HepG2 (cell line): ENCODE results near the gene CREM. TPM values are rescaled to one million over a fixed set of nuclear protein-coding genes. Genes with fewer than 3 reads are reported as not detected.

ENCODE experiments used
- ATAC-seq: fragments of 200-7000 bp; cut with Tn5 transposase; 3 replicates; pipeline ENCODE4 v1.9.1; 2020; ENCODE audit warnings: mild to moderate bottlenecking, moderate library complexity
- BruUV-seq: library from RNA; stranded (reverse); fragments of 400-500 nt; replicated peaks from 2 replicates; lab custom pipeline; 2021; lab: Mats Ljungman, UMichigan
- CTCF ChIA-PET: fragments of 300-600 bp; formaldehyde crosslinking; extraction: SDS; loops from one replicate; lab custom pipeline; 2021; ENCODE audit warnings: low total read pairs, inconsistent platforms, low intra/inter-chr PET ratio; lab: Yijun Ruan, JAX
- POLR2A ChIA-PET: fragments of 350-600 bp; sonication (Branson Sonifier 250); formaldehyde crosslinking; loops from one replicate; lab custom pipeline; 2020; ENCODE audit warnings: antibody characterized with exemption, inconsistent platforms; lab: Yijun Ruan, JAX
- DNase-seq: peaks from one replicate; pipeline ENCODE4 v3.0.0-alpha.2; 2015; ENCODE audit warnings: low spot score
- FAIRE-seq: peaks from 3 replicates; lab custom pipeline; 2011; peaks lifted over from hg19 to GRCh38; lab: Jason Lieb, UNC
- H2AFZ ChIP-seq: one replicate; pipeline ENCODE4 v1.6.1; 2011; ENCODE audit warnings: low read length, inconsistent platforms
- H3K27ac ChIP-seq: fragments of 300-600 bp; 3 replicates; pipeline ENCODE4 v1.8.0; 2011; ENCODE audit warnings: mixed run types, mild to moderate bottlenecking, mixed read lengths, low read length, inconsistent platforms; ENCODE audit not compliant: insufficient read depth; ENCODE audit errors: extremely low read length
- H3K27me3 ChIP-seq, 2 experiments: fragments of 200-600 bp in 1 of 2; 2 replicates in 1 of 2; 3 replicates in 1 of 2; pipeline versions ENCODE4 v1.6.0 to v1.8.0; 2011; ENCODE audit warnings: low read length in 2 of 2, mild to moderate bottlenecking in 2 of 2, moderate library complexity in 2 of 2, inconsistent platforms in 1 of 2; ENCODE audit not compliant: insufficient read depth in 2 of 2, control insufficient read depth in 1 of 2
- H3K36me3 ChIP-seq, 2 experiments: fragments of 200-600 bp in 1 of 2; replicated peaks in 1 of 2; 2 replicates in 1 of 2; 3 replicates in 1 of 2; pipeline versions ENCODE4 v1.5.1 to v1.8.0; 2011; ENCODE audit warnings: low read length in 2 of 2, inconsistent platforms in 1 of 2; ENCODE audit not compliant: insufficient read depth in 2 of 2, control insufficient read depth in 1 of 2
- H3K4me1 ChIP-seq: 2 replicates; pipeline ENCODE4 v1.5.1; 2012; ENCODE audit warnings: low read length, inconsistent platforms; ENCODE audit not compliant: insufficient read depth
- H3K4me2 ChIP-seq: 2 replicates; pipeline ENCODE4 v1.6.0; 2011; ENCODE audit warnings: low read depth, low read length, inconsistent platforms
- H3K4me3 ChIP-seq, 3 experiments: fragments of 200-600 bp in 1 of 3; sonication (generic), shearing (Covaris generic) in 1 of 3; replicated peaks in 1 of 3; 2 replicates each; pipeline ENCODE4 v1.5.1; 2011 to 2016; ENCODE audit warnings: low read length in 3 of 3, inconsistent platforms in 2 of 3, low read depth in 2 of 3, mild to moderate bottlenecking in 2 of 3, control low read depth in 1 of 3, mixed read lengths in 1 of 3; ENCODE audit not compliant: insufficient read depth in 1 of 3
- H3K79me2 ChIP-seq: one replicate; pipeline ENCODE4 v1.6.1; 2011; ENCODE audit warnings: low read length, inconsistent platforms; ENCODE audit not compliant: insufficient read depth
- H3K9ac ChIP-seq: 2 replicates; pipeline ENCODE4 v1.6.0; 2011; ENCODE audit warnings: mild to moderate bottlenecking, low read depth, low read length, inconsistent platforms; ENCODE audit not compliant: insufficient read depth
- H3K9me3 ChIP-seq: 2 replicates; pipeline ENCODE4 v1.5.1; 2012; ENCODE audit warnings: mild to moderate bottlenecking, low read length
- H4K20me1 ChIP-seq: 2 replicates; pipeline ENCODE4 v1.6.0; 2011; ENCODE audit warnings: inconsistent platforms, mild to moderate bottlenecking, low read length, moderate library complexity; ENCODE audit not compliant: insufficient read depth
- ATF7-NPFF ChIP-seq: sonication (generic); formaldehyde crosslinking; IDR thresholded peaks from 2 replicates; pipeline ENCODE4 v1.8.1; 2023; ENCODE audit warnings: mild to moderate bottlenecking, low read depth, missing genetic modification reagents, moderate library complexity
- CCAR2 ChIP-seq: fragments of 200-400 bp; formaldehyde crosslinking; optimal IDR thresholded peaks from 2 replicates; pipeline ENCODE3; 2018; ENCODE audit warnings: low read depth, mild to moderate bottlenecking, low read length, moderate library complexity
- MED1 ChIP-seq: sonication (generic); formaldehyde crosslinking; IDR thresholded peaks from 2 replicates; pipeline ENCODE4 v1.4.0; 2020; ENCODE audit warnings: missing genetic modification reagents
- WGBS: methylation state at CpG from one replicate; pipeline ENCODE4 v1.1.6; 2017; ENCODE audit warnings: low lambda C conversion rate; 5-methylcytosine and 5-hydroxymethylcytosine counted together
- in situ Hi-C: cut with HindIII; loops from 2 replicates; pipeline ENCODE4 v1.10.0; 2017; ENCODE audit warnings: low pct_unique_long_range_greater_than_20kb; ENCODE audit not compliant: extremely low pct_ligation_motif_present
- intact Hi-C: fragments of 100-400 bp; cut with micrococcal nuclease; formaldehyde crosslinking; loops from one replicate; pipeline ENCODE4 v1.10.0; 2022; ENCODE audit not compliant: unreplicated experiment
- polyA plus RNA-seq, 8 experiments: library from polyadenylated mRNA; depleted of rRNA in 3 of 8; stranded (reverse) in 7 of 8; unstranded in 1 of 8; fragments of >200 nt; fragmentation: Illumina TruSeq in 4 of 8; extraction: Trizol in 4 of 8; gene quantifications; 2 replicates each; pipeline versions ENCODE4 v1.2.1 to v1.2.3, GENCODE V29; 2011 to 2016; ENCODE audit warnings: low read depth in 4 of 8, missing spikeins in 1 of 8, mixed read lengths in 1 of 8; ENCODE audit not compliant: insufficient read depth in 1 of 8
- total RNA-seq, 5 experiments: library from RNA; depleted of rRNA; stranded (reverse); fragments of >200 nt; fragmentation: Illumina TruSeq; extraction: Trizol; gene quantifications; 2 replicates each; pipeline ENCODE4 v1.2.3, GENCODE V29; 2016; ENCODE audit warnings: low read depth in 1 of 5
- TF ChIP-seq, protein P1 (sequence below): sonication (generic); formaldehyde crosslinking; IDR thresholded peaks from 2 replicates; pipeline ENCODE4 v1.5.1; 2020; ENCODE audit warnings: missing genetic modification reagents, mild to moderate bottlenecking, borderline replicate concordance

CREM gene
- total and polyA plus RNA-seq, 2 of the 13 experiments (the other 11 are each of a cell fraction or from before 2014, with no cell fraction given): 21.3 to 25.4 TPM

DNA sequence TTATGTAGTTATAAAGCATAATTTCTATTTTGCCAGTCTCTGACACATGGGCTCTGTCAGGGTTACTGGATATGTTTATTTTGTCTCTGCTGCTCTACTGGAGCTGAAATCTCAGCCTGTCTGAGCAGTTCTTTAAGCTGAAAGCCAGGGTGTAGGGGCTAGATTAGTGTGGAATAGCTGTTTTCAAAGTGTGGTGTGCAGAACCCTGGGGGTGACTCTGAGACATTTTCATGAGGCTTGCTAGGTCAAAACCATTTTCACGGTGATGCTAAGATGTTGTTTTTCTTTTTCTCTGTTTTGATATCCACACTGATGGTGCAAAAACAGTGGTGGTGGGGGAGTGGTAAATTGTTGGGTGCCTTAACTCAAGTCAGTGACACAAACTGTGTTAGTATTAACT, 45.5 kb downstream of the CREM start:
- BruUV-seq: no TSS peak
- H3K4me3 ChIP-seq: no peak overlapping the region
- H3K79me2 ChIP-seq: no peaks in the 10 kb centered on the region
- no peaks in the 10 kb centered on the region for H3K36me3 ChIP-seq
- 100% methylated on average over 1 of the region's 1 CpG for WGBS
- intact Hi-C loops (no loop called here), in situ Hi-C loops (no loop called here)
- DNase-seq (no peak), FAIRE-seq (no peak), ATAC-seq (no peak)
- no peak overlapping the region for H3K27ac ChIP-seq
- H3K4me1 ChIP-seq: no peaks in the 10 kb centered on the region
- no peak overlapping the region for H3K4me2 ChIP-seq
- no peak overlapping the region for H2AFZ ChIP-seq
- no peak overlapping the region for H3K9ac ChIP-seq
- CTCF ChIA-PET: no interaction called here
- TF ChIP-seq CCAR2: no peak
- H3K9me3 ChIP-seq: no peaks in the 10 kb centered on the region
- no peaks in the 10 kb centered on the region for H3K27me3 ChIP-seq
- POLR2A ChIA-PET: interaction anchor here (0.9 kb wide), 1 partner anchor 46 kb away, joined by 3 read pairs; no protein-coding TSS in a partner anchor
- H4K20me1 ChIP-seq: no peaks in the 10 kb centered on the region

DNA sequence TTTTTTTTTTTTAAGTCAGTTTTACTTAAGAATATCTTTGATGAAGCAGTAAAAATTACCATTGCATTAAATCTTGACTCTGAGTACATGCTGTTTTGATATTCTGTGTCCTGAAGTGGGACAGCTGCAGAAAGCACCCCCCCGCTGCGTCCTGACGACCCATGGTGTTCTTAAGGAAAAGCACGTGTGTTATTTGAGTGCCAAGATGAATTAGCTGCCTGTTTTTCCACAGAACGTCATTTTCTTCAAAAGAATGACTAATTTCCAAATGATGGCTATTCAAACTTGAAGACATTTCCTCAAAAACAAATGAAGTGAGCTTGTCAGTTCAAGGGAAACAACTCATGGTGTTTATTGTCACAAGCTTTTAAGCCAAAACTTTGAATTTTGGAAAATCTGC, 45.9 kb downstream of the CREM start:
- BruUV-seq: no TSS peak
- TF ChIP-seq MED1 (CRISPR knock-in tag) (no peak), ATF7-NPFF (CRISPR knock-in tag) (no peak)
- TF ChIP-seq, protein P1, sequence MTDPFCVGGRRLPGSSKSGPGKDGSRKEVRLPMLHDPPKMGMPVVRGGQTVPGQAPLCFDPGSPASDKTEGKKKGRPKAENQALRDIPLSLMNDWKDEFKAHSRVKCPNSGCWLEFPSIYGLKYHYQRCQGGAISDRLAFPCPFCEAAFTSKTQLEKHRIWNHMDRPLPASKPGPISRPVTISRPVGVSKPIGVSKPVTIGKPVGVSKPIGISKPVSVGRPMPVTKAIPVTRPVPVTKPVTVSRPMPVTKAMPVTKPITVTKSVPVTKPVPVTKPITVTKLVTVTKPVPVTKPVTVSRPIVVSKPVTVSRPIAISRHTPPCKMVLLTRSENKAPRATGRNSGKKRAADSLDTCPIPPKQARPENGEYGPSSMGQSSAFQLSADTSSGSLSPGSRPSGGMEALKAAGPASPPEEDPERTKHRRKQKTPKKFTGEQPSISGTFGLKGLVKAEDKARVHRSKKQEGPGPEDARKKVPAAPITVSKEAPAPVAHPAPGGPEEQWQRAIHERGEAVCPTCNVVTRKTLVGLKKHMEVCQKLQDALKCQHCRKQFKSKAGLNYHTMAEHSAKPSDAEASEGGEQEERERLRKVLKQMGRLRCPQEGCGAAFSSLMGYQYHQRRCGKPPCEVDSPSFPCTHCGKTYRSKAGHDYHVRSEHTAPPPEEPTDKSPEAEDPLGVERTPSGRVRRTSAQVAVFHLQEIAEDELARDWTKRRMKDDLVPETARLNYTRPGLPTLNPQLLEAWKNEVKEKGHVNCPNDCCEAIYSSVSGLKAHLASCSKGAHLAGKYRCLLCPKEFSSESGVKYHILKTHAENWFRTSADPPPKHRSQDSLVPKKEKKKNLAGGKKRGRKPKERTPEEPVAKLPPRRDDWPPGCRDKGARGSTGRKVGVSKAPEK: no peak
- TF ChIP-seq, all 625 proteins: peak for 0
- no peaks in the 10 kb centered on the region for H4K20me1 ChIP-seq
- ChIA-PET CTCF (no interaction called here), POLR2A (interaction anchor here (0.9 kb wide), 1 partner anchor 46 kb away, joined by 3 read pairs; no protein-coding TSS in a partner anchor)
- no peaks in the 10 kb centered on the region for H3K36me3 ChIP-seq
- no peak overlapping the region for H2AFZ ChIP-seq
- H3K9me3 ChIP-seq: no peaks in the 10 kb centered on the region
- no peaks in the 10 kb centered on the region for H3K4me1 ChIP-seq
- H3K27ac ChIP-seq: no peak overlapping the region
- H3K4me2 ChIP-seq: no peak overlapping the region
- H3K79me2 ChIP-seq: no peaks in the 10 kb centered on the region
- intact Hi-C loops (no loop called here), in situ Hi-C loops (no loop called here)
- DNase-seq (no peak), FAIRE-seq (no peak), ATAC-seq (no peak)
- no peak overlapping the region for H3K4me3 ChIP-seq
- H3K9ac ChIP-seq: no peak overlapping the region
- no peaks in the 10 kb centered on the region for H3K27me3 ChIP-seq
- 93% methylated on average over 5 of the region's 5 CpGs for WGBS
